Endodermal cell (in vitro differentiated cells): Measurements from ENCODE around the gene PASK. TPM values are rescaled to one million over a fixed set of nuclear protein-coding genes. Genes with fewer than 3 reads are reported as not detected.

Source experiments
- DNase-seq: peaks from one replicate; pipeline ENCODE4 v3.0.0-alpha.2; 2017
- H3K27ac ChIP-seq: 2 replicates; pipeline ENCODE4 v1.5.1; 2013; ENCODE audit warnings: mild to moderate bottlenecking, low read depth, low read length, moderate library complexity
- H3K27me3 ChIP-seq: 2 replicates; pipeline ENCODE4 v1.6.1; 2013; ENCODE audit warnings: mild to moderate bottlenecking, low read length, moderate library complexity; ENCODE audit not compliant: insufficient read depth, control insufficient read depth, poor library complexity, severe bottlenecking
- H3K36me3 ChIP-seq: 2 replicates; pipeline ENCODE4 v1.7.0; 2013; ENCODE audit warnings: mild to moderate bottlenecking, low read length, moderate library complexity; ENCODE audit not compliant: control insufficient read depth, insufficient read depth
- H3K4me1 ChIP-seq: one replicate; pipeline ENCODE4 v1.7.0; 2013; ENCODE audit warnings: low read length; ENCODE audit not compliant: control insufficient read depth, insufficient read depth
- H3K4me3 ChIP-seq: 2 replicates; pipeline ENCODE4 v1.5.1; 2013; ENCODE audit warnings: mild to moderate bottlenecking, low read length, moderate library complexity
- H3K9ac ChIP-seq: 2 replicates; pipeline ENCODE4 v1.6.1; 2013; ENCODE audit warnings: mild to moderate bottlenecking, low read length, moderate library complexity; ENCODE audit not compliant: poor library complexity, severe bottlenecking; ENCODE audit errors: extremely low read depth
- H3K9me3 ChIP-seq: 2 replicates; pipeline ENCODE4 v1.6.1; 2013; ENCODE audit warnings: mild to moderate bottlenecking, low read length, moderate library complexity; ENCODE audit not compliant: control insufficient read depth
- H3K27ac Mint-ChIP-seq: 2 replicates; pipeline ENCODE4 v1.8.0; 2020; ENCODE audit warnings: mixed read lengths
- H3K27me3 Mint-ChIP-seq: 2 replicates; pipeline ENCODE4 v1.8.0; 2021; ENCODE audit warnings: mild to moderate bottlenecking, mixed read lengths; ENCODE audit not compliant: insufficient read depth
- H3K36me3 Mint-ChIP-seq: 2 replicates; pipeline ENCODE4 v1.8.0; 2020; ENCODE audit warnings: low read depth, mixed read lengths
- H3K4me1 Mint-ChIP-seq: 2 replicates; pipeline ENCODE4 v1.8.0; 2020; ENCODE audit warnings: mixed read lengths
- H3K4me3 Mint-ChIP-seq: 2 replicates; pipeline ENCODE4 v1.8.0; 2020; ENCODE audit warnings: mild to moderate bottlenecking, moderate library complexity, mixed read lengths
- H3K9me3 Mint-ChIP-seq: 2 replicates; pipeline ENCODE4 v1.8.0; 2020; ENCODE audit warnings: mild to moderate bottlenecking, mixed read lengths
- WGBS, 2 experiments: methylation state at CpG; one replicate each; pipeline versions ENCODE4 v1.1.5 to v1.1.7; 2013; ENCODE audit warnings: missing lambda C conversion rate in 2 of 2, mixed read lengths in 1 of 2; ENCODE audit not compliant: insufficient coverage in 1 of 2, insufficient read length in 1 of 2; 5-methylcytosine and 5-hydroxymethylcytosine counted together
- total RNA-seq, 2 donors: library from RNA; stranded (reverse); fragmentation: NEBNext Ultra II Directional in 1 of 2; extraction: Animal tissue kit (Norgen Biotek cat#: 25700) in 1 of 2; gene quantifications; 2 replicates in 1 of 2; 3 replicates in 1 of 2; pipeline ENCODE4 v1.2.1, GENCODE V29; 2021
- TF ChIP-seq, protein P1 (sequence below): fragments of 200-600 bp; sonication (generic); conservative IDR thresholded peaks from 2 replicates; pipeline ENCODE4 v1.5.0; 2021; ENCODE audit warnings: antibody characterized with exemption, mild to moderate bottlenecking

Gene PASK
- total RNA-seq, 2 donors from 2014 or later = 76.5 to 94.5 TPM

DNA sequence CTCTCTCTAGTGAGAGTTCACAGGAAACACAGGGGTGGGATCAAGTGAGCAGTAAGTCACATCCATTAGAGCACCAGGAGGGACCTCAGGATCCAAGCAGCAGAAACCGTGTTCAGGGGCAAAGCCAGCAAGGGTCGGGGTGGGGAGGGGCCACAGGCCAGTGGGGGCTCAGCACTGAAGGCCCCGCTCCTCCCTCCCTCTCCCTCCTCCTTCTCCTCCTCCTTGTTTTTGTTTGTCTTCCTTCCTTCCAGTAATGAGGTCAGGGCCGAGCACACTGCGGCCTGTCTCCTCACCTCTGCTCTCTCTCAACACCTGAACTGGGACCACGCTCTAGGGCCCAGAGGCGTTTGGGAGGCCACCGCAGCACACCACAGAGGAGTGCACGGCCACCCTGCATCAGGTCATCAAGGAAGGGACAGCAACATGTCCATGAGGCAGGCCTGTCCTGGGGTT is 68.1 kb downstream of the PASK start:
- H3K36me3 ChIP-seq = peaks cover under 1% of the 10 kb centered on the region
- no peak overlapping the region for H3K4me3 ChIP-seq
- Mint-ChIP-seq H3K4me3 (no peak overlapping the region), H3K27me3 (no peaks in the 10 kb centered on the region), H3K27ac (peak overlapping the region; percentile 81), H3K9me3 (no peaks in the 10 kb centered on the region), H3K4me1 (peaks cover 3% of the 10 kb centered on the region), H3K36me3 (peaks cover 12% of the 10 kb centered on the region)
- TF ChIP-seq, protein P1, sequence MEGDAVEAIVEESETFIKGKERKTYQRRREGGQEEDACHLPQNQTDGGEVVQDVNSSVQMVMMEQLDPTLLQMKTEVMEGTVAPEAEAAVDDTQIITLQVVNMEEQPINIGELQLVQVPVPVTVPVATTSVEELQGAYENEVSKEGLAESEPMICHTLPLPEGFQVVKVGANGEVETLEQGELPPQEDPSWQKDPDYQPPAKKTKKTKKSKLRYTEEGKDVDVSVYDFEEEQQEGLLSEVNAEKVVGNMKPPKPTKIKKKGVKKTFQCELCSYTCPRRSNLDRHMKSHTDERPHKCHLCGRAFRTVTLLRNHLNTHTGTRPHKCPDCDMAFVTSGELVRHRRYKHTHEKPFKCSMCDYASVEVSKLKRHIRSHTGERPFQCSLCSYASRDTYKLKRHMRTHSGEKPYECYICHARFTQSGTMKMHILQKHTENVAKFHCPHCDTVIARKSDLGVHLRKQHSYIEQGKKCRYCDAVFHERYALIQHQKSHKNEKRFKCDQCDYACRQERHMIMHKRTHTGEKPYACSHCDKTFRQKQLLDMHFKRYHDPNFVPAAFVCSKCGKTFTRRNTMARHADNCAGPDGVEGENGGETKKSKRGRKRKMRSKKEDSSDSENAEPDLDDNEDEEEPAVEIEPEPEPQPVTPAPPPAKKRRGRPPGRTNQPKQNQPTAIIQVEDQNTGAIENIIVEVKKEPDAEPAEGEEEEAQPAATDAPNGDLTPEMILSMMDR = no peak
- no peaks in the 10 kb centered on the region for H3K9me3 ChIP-seq
- no peak overlapping the region for H3K9ac ChIP-seq
- no peak for DNase-seq
- peaks cover 3% of the 10 kb centered on the region for H3K4me1 ChIP-seq
- H3K27me3 ChIP-seq = no peaks in the 10 kb centered on the region
- H3K27ac ChIP-seq = no peak overlapping the region
- 85 to 89% methylated on average over 3 to 9 of the region's 9 CpGs for WGBS, 2 experiments

DNA sequence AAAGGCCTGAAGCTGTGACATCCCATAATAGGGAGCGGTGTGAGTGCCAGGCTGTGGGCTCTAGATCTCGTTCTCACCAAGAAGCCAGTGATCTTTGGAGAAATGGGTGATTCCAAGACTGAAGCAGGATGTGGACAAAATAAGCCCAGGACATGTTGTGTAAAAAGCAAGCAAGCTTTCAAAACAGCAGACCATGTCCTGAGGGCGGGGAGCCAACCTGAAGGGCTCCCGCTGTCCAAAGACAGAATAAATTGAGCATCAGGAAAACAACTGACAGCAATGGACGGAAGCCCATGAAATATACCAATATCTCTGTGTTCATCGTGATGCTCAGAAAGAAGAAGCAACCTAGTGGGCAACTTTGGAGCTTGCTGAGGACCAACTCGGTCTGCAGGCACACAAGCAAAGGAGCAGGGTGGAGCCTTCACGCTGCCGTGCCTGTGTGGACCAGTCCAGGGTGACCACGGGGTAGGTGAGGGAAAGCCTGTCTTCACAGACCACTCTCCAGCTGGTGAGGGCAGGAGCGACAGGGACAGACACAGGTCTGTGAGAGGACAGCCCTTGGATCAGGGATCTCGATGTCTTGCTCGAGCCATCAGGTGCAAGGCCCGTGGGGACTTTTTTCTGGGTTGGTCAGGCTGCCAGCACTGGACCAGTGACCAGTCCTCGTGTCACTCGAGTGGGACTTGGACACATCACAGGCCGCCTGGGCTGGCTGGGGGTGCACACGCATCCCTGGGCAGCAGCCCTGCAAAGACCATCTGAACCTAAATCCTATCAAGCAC is 68.7 kb downstream of the PASK start:
- H3K36me3 Mint-ChIP-seq = peaks cover 8% of the 10 kb centered on the region
- Histone ChIP-seq H3K4me1 (peaks cover 3% of the 10 kb centered on the region), H3K36me3 (no peaks in the 10 kb centered on the region), H3K27me3 (no peaks in the 10 kb centered on the region), H3K27ac (no peak overlapping the region), H3K9me3 (no peaks in the 10 kb centered on the region), H3K4me3 (no peak overlapping the region), H3K9ac (no peak overlapping the region)
- H3K27me3 Mint-ChIP-seq = no peaks in the 10 kb centered on the region
- no peak for DNase-seq
- H3K27ac Mint-ChIP-seq = no peak overlapping the region
- TF ChIP-seq, protein P1 = no peak
- peaks cover 3% of the 10 kb centered on the region for H3K4me1 Mint-ChIP-seq
- no peak overlapping the region for H3K4me3 Mint-ChIP-seq
- WGBS, 2 experiments = 92 to 95% methylated on average over 17 to 18 of the region's 18 CpGs
- no peaks in the 10 kb centered on the region for H3K9me3 Mint-ChIP-seq

DNA sequence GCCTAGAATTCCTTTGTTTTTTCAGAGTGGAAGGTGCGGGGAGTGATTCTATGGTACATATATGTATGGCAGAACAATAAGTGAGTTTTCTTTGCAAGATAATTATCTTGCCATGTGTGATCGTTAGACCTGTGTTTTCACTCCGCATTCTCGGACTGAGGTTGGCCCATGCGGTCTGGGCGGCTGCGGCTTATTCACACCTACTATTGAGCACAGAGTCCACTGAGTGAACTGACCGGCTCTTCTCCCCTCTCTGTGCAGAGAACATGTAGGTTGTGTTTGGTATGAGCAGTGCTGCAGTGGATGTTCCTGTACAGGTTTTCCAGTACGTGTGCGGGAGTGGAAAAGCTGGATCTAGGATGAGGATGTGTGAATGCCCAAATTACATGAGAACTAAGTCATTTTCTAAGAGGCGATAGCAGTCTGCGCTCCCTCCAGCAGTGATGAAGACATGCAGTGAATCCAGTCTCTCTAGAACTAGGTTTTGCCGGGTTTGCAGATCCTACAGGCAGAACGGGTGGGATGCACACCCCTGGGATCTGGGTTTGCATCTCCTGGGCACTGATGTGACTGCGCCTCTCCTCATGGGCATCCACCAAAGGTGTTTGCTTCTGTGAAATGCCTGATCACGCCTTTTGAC is 74.3 kb downstream of the PASK start:
- Histone ChIP-seq H3K27me3 (no peaks in the 10 kb centered on the region), H3K4me1 (no peaks in the 10 kb centered on the region), H3K4me3 (no peak overlapping the region), H3K36me3 (no peaks in the 10 kb centered on the region), H3K27ac (no peak overlapping the region), H3K9ac (no peak overlapping the region), H3K9me3 (no peaks in the 10 kb centered on the region)
- Mint-ChIP-seq H3K36me3 (no peaks in the 10 kb centered on the region), H3K4me3 (no peak overlapping the region), H3K27me3 (no peaks in the 10 kb centered on the region), H3K27ac (no peak overlapping the region), H3K9me3 (no peaks in the 10 kb centered on the region), H3K4me1 (no peaks in the 10 kb centered on the region)
- no peak for DNase-seq
- TF ChIP-seq, protein P1 = no peak
- 92 to 94% methylated on average over 13 to 15 of the region's 16 CpGs for WGBS, 2 experiments
